Measurements from ENCODE around the gene STK24. TPM values are rescaled to one million over a fixed set of nuclear protein-coding genes. Genes with fewer than 3 reads are reported as not detected.
A peak's percentile ranks its signal among the peaks of the same experiment; 100 is the strongest.

STK24 gene
- total and polyA plus RNA-seq, 10 of the 15 experiments (the other 5 are each of a cell fraction or from before 2014, with no cell fraction given) = 7.5 to 115 (median 52.9) TPM

GRCh38 chr13:98570929-98571372 is 6.0 kb downstream of the STK24 start (continued):
- no peak for TF ChIP-seq SKIL (IDR thresholded peaks at IDR 0.05; ENCODE audit: low read depth, poor library complexity, severe bottlenecking)
- TF ChIP-seq PAX5 (IDR thresholded peaks at IDR 0.05; ENCODE audit: borderline replicate concordance, low read depth, low read length) = peak; percentile 93
- 0 out of 2 replicates have a peak, but pooled peaks have one; percentile 24 for TF ChIP-seq NR2F1 (conservative IDR thresholded peaks at IDR 0.05)
- TF ChIP-seq HDGF (IDR thresholded peaks at IDR 0.05) = no peak
- no peak for TF ChIP-seq USF1 (IDR thresholded peaks at IDR 0.05; ENCODE audit: borderline replicate concordance, extremely low read length, insufficient read depth, low read depth, low read length)
- TF ChIP-seq SUPT20H (IDR thresholded peaks at IDR 0.05; ENCODE audit: borderline replicate concordance, control insufficient read depth, low read depth, low read length) = no peak
- TF ChIP-seq RELB (IDR thresholded peaks at IDR 0.05; ENCODE audit: low read depth) = peak; percentile 70
- 0 out of 2 replicates have a peak, but pooled peaks have one; percentile 21 for TF ChIP-seq MEF2A (IDR thresholded peaks at IDR 0.05; ENCODE audit: insufficient read depth, low read depth, low read length)
- no peak; the same call in 1 of the 2 replicates for TF ChIP-seq MTA3 (IDR thresholded peaks at IDR 0.05; ENCODE audit: borderline replicate concordance, low read length)
- TF ChIP-seq ZNF24 (IDR thresholded peaks at IDR 0.05) = no peak
- TF ChIP-seq HDAC6 (IDR thresholded peaks at IDR 0.05; ENCODE audit: unreplicated experiment) = no peak
- no peak for TF ChIP-seq WRNIP1 (IDR thresholded peaks at IDR 0.05; ENCODE audit: borderline replicate concordance, low read depth, low read length)
- TF ChIP-seq PBX3 (IDR thresholded peaks at IDR 0.05; ENCODE audit: insufficient replicate concordance, low read depth, low read length) = no peak
- no peak for TF ChIP-seq HDAC2 (IDR thresholded peaks at IDR 0.05)
- no peak for TF ChIP-seq E2F4 (IDR thresholded peaks at IDR 0.05; ENCODE audit: low read depth, low read length)
- peak; percentile 68; the same call in 1 of the 2 replicates for TF ChIP-seq MLLT1 (IDR thresholded peaks at IDR 0.05)
- TF ChIP-seq ATF7 (IDR thresholded peaks at IDR 0.05; ENCODE audit: low read depth) = no peak; the same call in 1 of the 2 replicates
- no peak for TF ChIP-seq KDM1A (IDR thresholded peaks at IDR 0.05; ENCODE audit: borderline replicate concordance)
- no peak for TF ChIP-seq E4F1 (IDR thresholded peaks at IDR 0.05; ENCODE audit: borderline replicate concordance, partially characterized antibody)
